CD8-positive, alpha-beta memory T cell (primary cell): Measurements from ENCODE around the gene DIMT1. TPM values are rescaled to one million over a fixed set of nuclear protein-coding genes. Genes with fewer than 3 reads are reported as not detected.

Source experiments
- CTCF ChIA-PET: fragments of 350-600 bp; sonication (Branson Sonifier 250); formaldehyde crosslinking; loops from one replicate; lab custom pipeline; 2021; ENCODE audit warnings: antibody characterized with exemption; lab: Charles Lee
- POLR2A ChIA-PET: fragments of 350-600 bp; sonication (Branson Sonifier 250); formaldehyde crosslinking; loops from one replicate; lab custom pipeline; 2021; ENCODE audit warnings: antibody characterized with exemption; lab: Charles Lee
- DNase-seq, 5 donors: peaks; one replicate each; pipeline versions ENCODE4 v3.0.0 to v3.0.0-alpha.2; 2020 to 2022; ENCODE audit warnings: mixed read lengths in 1 of 5
- H3K27ac ChIP-seq: one replicate; pipeline ENCODE4 v1.7.0; 2013; ENCODE audit warnings: low read depth, mild to moderate bottlenecking, low read length, moderate library complexity
- H3K27me3 ChIP-seq: 2 replicates; pipeline ENCODE4 v1.7.0; 2013; ENCODE audit warnings: low read length, mild to moderate bottlenecking; ENCODE audit not compliant: insufficient read depth, poor library complexity, severe bottlenecking
- H3K36me3 ChIP-seq: 2 replicates; pipeline ENCODE4 v1.7.0; 2013; ENCODE audit warnings: mild to moderate bottlenecking, low read length, moderate library complexity; ENCODE audit not compliant: insufficient read depth
- H3K4me1 ChIP-seq: 2 replicates; pipeline ENCODE4 v1.7.0; 2013; ENCODE audit warnings: mild to moderate bottlenecking, low read length, moderate library complexity; ENCODE audit not compliant: insufficient read depth
- H3K4me3 ChIP-seq: 2 replicates; pipeline ENCODE4 v1.7.0; 2013; ENCODE audit warnings: mild to moderate bottlenecking, low read length
- H3K9me3 ChIP-seq: 2 replicates; pipeline ENCODE4 v1.7.0; 2013; ENCODE audit warnings: mild to moderate bottlenecking, low read length
- H3K27ac Mint-ChIP-seq, 8 donors: one replicate each; pipeline ENCODE4 v1.8.0; 2020 to 2021; ENCODE audit warnings: mixed read lengths in 8 of 8, mild to moderate bottlenecking in 6 of 8, inconsistent platforms in 3 of 8, moderate library complexity in 3 of 8
- H3K27me3 Mint-ChIP-seq, 2 donors: one replicate each; pipeline ENCODE4 v1.8.0; 2020 to 2021; ENCODE audit warnings: mixed read lengths in 2 of 2, mild to moderate bottlenecking in 1 of 2, moderate library complexity in 1 of 2
- H3K36me3 Mint-ChIP-seq, 3 donors: one replicate each; pipeline ENCODE4 v1.8.0; 2020 to 2021; ENCODE audit warnings: mixed read lengths in 3 of 3, inconsistent platforms in 1 of 3, mild to moderate bottlenecking in 1 of 3
- H3K4me1 Mint-ChIP-seq, 3 donors: one replicate each; pipeline ENCODE4 v1.8.0; 2020 to 2021; ENCODE audit warnings: mixed read lengths in 3 of 3, inconsistent platforms in 1 of 3, mild to moderate bottlenecking in 1 of 3
- H3K4me3 Mint-ChIP-seq, 7 donors: one replicate each; pipeline ENCODE4 v1.8.0; 2020 to 2021; ENCODE audit warnings: mixed read lengths in 7 of 7, mild to moderate bottlenecking in 6 of 7, moderate library complexity in 4 of 7, inconsistent platforms in 2 of 7
- H3K9me3 Mint-ChIP-seq, 5 donors: one replicate each; pipeline ENCODE4 v1.8.0; 2020 to 2022; ENCODE audit warnings: mixed read lengths in 5 of 5, mild to moderate bottlenecking in 3 of 5, moderate library complexity in 2 of 5, inconsistent platforms in 1 of 5
- polyA plus RNA-seq: library from polyadenylated mRNA; unstranded; fragments of 300-500 nt; fragmentation: Illumina TruSeq; gene quantifications from one replicate; pipeline ENCODE4 v1.2.3, GENCODE V29; 2021
- total RNA-seq, 2 experiments: library from RNA; stranded (reverse); gene quantifications; one replicate each; pipeline ENCODE4 v1.2.3, GENCODE V29; 2021

The DIMT1 gene
- total and polyA plus RNA-seq, 3 experiments from 2014 or later, result 38.4 to 58.9 (median 54.4) TPM

DNA sequence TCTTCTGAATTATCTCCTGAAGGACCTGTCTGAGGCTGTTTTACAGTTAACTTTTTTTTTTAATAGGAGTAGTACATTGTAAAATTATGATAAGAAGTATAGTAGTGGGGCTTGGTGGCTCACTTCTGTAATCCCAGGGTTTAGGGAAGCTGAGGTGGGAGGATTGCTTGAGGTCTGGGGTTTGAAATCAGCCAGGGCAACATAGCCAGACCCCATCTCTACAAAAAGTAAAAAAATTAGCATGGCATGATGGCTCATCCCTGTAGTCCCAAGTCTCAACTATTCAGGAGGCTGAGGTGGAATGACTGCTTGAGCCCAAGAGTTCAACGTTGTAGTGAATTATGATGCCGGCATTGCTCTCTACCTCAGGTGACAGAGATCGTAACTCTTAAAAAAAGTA is 15.9 kb upstream of the DIMT1 start:
- Mint-ChIP-seq H3K4me1 (peaks cover 15 to 38% (median 24%) of the 10 kb centered on the region in 3 donors), H3K27me3 (no peaks in the 10 kb centered on the region), H3K9me3 (no peaks in the 10 kb centered on the region), H3K36me3 (peaks cover 0 to 21% (median 9%) of the 10 kb centered on the region in 3 donors), H3K27ac (no peak overlapping the region), H3K4me3 (no peak overlapping the region)
- Histone ChIP-seq H3K4me1 (peaks cover 5% of the 10 kb centered on the region), H3K27me3 (no peaks in the 10 kb centered on the region), H3K4me3 (no peak overlapping the region), H3K9me3 (no peaks in the 10 kb centered on the region), H3K36me3 (no peaks in the 10 kb centered on the region), H3K27ac (no peak overlapping the region)
- POLR2A ChIA-PET, result no interaction called here
- CTCF ChIA-PET, result interaction anchor here (0.6 to 1.2 kb wide), 2 partner anchors 61 to 86 kb away, joined by 3 read pairs; no protein-coding TSS in a partner anchor
- DNase-seq, result no peak

DNA sequence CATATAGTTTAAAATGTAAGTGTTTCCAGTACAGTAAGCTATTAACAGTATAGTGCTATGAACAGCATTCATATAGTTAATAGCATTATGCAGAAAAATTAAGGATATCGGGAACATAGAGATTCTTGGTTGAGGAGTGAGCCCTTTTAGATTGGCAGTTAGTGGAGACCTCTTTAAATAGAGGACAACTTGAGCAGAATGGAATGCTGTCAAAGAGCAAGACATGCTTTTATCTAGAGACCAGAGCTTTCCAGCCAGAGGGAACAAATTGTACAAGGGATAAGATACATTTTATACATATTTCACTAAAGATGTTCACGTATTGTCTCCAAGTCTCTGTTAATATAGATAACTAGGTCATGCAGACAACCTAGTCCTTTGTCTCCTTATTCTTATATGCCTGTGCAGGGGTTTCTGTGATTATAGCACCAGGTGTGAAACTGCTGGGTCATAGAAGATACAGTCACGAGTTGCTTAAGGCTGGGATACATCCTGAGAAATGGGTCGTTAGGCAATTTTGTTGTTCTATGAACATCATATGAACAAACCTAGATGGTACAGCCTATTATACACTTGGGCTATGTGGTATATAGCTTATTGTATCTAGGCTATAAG is 14.9 kb upstream of the DIMT1 start:
- ChIA-PET CTCF (no interaction called here), POLR2A (no interaction called here)
- peaks cover 17 to 44% (median 34%) of the 10 kb centered on the region in 3 donors for H3K4me1 Mint-ChIP-seq
- Histone ChIP-seq H3K4me3 (no peak overlapping the region), H3K27me3 (no peaks in the 10 kb centered on the region), H3K27ac (no peak overlapping the region), H3K9me3 (no peaks in the 10 kb centered on the region), H3K4me1 (peaks cover 9% of the 10 kb centered on the region), H3K36me3 (no peaks in the 10 kb centered on the region)
- peaks cover 0 to 21% (median 9%) of the 10 kb centered on the region in 3 donors for H3K36me3 Mint-ChIP-seq
- no peaks in the 10 kb centered on the region for H3K9me3 Mint-ChIP-seq
- no peaks in the 10 kb centered on the region for H3K27me3 Mint-ChIP-seq
- H3K4me3 Mint-ChIP-seq, result no peak overlapping the region
- no peak overlapping the region for H3K27ac Mint-ChIP-seq
- no peak for DNase-seq

DNA sequence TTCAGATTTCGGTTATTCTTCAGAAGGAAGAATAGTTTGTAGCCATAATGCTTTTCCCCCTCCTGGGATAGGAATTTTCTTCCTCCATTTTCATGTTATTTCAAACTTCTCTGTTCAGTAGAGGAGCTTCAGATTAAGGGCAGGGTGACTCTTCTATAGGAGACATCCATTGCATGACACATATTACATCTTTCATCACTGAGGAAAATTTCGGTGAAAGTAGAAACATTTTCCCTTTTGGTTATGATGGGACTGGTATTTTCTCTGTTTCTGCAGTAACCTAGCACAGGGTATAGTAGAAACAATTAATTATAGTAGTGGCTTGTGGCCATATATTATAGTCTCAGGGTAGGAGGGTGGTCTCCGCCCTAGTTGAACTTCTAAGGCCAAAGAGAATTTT is 10.0 kb upstream of the DIMT1 start:
- Mint-ChIP-seq H3K4me3 (peak overlapping the region; percentile 85 to 95 (median 90)), H3K36me3 (peaks cover 0 to 20% (median 5%) of the 10 kb centered on the region in 3 donors), H3K27ac (peak overlapping the region in 7 of 8 donors; percentile 85 to 96 (median 91)), H3K27me3 (no peaks in the 10 kb centered on the region), H3K9me3 (no peaks in the 10 kb centered on the region), H3K4me1 (peaks cover 20 to 38% (median 30%) of the 10 kb centered on the region in 3 donors)
- peak overlapping the region; percentile 77 for H3K27ac ChIP-seq
- DNase-seq, result no peak
- POLR2A ChIA-PET, result interaction anchor here (3.7 kb wide), 1 partner anchor 10 kb away, joined by 38 read pairs; the partner anchor contains the start of gene DIMT1
- no peaks in the 10 kb centered on the region for H3K27me3 ChIP-seq
- peaks cover 15% of the 10 kb centered on the region for H3K4me1 ChIP-seq
- H3K9me3 ChIP-seq, result no peaks in the 10 kb centered on the region
- peak overlapping the region; percentile 84 for H3K4me3 ChIP-seq
- CTCF ChIA-PET, result no interaction called here
- H3K36me3 ChIP-seq, result no peaks in the 10 kb centered on the region

DNA sequence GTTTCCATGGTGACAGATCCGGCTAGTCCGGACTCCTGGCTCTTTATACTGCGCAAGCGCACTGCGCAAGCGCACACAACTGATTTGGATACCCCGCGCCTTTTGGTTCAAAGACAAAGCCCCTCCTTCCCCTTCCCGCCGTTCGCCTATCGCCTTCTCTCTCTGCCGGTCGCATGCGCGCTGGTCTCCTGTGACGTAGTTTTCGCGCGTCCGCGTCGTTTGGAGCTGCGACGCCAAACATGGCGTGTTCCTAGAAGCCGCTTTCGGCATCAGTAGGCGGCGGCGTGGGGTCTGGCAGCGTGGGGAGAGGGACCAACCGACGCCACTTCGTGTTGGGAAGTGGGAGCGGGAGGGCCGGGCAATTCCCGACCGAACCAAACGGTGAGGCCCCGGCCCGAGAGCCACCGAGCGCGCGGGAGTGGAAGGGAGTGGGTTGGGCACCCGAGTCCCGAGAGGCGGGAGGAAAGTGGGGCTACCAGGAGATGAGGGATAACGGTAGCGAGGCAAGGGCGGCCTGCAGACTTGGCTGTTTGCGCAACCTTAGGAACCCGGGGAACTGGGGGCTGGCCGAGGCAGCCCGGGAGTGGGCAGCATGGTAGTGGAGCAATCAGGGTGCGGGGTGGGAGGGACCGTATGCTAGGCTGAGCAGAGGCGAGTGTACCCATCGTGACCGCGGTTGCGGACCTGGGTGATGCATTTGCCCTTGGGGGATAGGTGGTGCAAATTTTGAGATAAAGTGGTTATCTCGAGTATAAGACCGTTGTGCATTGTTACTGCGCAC is 9.0 kb upstream of the DIMT1 start, which contains the start of gene IPO11:
Gene IPO11, plus strand, starts transcription at position 215 of the 781 bp plus-strand sequence. CDS start 24,517 bp downstream, outside the sequence.
- no peaks in the 10 kb centered on the region for H3K9me3 Mint-ChIP-seq
- no peaks in the 10 kb centered on the region for H3K27me3 Mint-ChIP-seq
- POLR2A ChIA-PET, result interaction anchor here (0.6 to 3.7 kb wide), 3 partner anchors 10 to 93 kb away, joined by 3 to 38 read pairs (median 3); partner anchors contain the start of gene DIMT1
- no peaks in the 10 kb centered on the region for H3K9me3 ChIP-seq
- H3K36me3 Mint-ChIP-seq, result peaks cover 0 to 12% (median 4%) of the 10 kb centered on the region in 3 donors
- H3K27me3 ChIP-seq, result no peaks in the 10 kb centered on the region
- peak within 1 kb of the TSS; percentile 85 to 96 (median 91) for H3K27ac Mint-ChIP-seq
- peak within 1 kb of the TSS; percentile 85 to 95 (median 90) for H3K4me3 Mint-ChIP-seq
- no peaks in the 10 kb centered on the region for H3K36me3 ChIP-seq
- peak within 1 kb of the TSS; percentile 84 for H3K4me3 ChIP-seq
- CTCF ChIA-PET, result interaction anchor here (1.9 kb wide), 1 partner anchor 9 kb away, joined by 8 read pairs; the partner anchor contains the start of gene DIMT1
- peaks cover 15% of the 10 kb centered on the region for H3K4me1 ChIP-seq
- peaks cover 20 to 38% (median 30%) of the 10 kb centered on the region in 3 donors for H3K4me1 Mint-ChIP-seq
- peak within 1 kb of the TSS; percentile 77 for H3K27ac ChIP-seq
- peak; percentile 96 to 99 (median 98) for DNase-seq

DNA sequence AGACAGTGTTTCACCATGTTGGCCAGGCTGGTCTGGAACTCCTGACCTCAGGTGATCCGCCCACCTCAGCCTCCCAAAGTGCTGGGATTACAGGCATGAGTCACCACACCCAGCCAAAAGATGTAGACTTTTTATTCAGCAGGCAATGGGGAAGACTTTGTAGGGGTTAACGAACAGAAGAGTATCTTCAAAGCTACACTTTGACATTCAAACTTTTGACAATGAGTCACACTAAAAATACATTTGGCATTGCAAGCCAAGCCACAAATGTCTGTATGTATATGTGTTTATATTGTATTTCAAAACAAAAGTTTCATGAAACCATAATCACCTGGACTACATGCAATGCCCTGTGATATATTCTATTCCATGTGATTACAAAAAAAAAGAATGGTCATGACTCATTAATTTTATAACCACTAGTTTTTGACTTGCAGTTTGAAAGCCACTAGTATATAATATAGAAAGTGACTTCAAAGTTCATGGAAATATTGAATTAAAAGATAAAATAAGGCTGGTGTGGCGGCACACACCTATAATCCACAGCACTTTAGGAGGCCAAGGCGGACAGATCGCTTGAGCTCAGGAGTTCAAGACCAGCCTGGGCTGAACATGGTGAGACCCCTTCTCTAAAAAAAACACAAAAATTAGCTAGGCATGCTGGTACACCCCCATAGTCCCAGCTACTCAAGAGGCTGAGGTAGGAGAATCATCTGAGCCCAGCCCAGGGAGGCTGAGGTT is 8.3 kb downstream of the DIMT1 start:
- Histone ChIP-seq H3K4me3 (no peak overlapping the region), H3K9me3 (no peaks in the 10 kb centered on the region), H3K4me1 (peaks cover 5% of the 10 kb centered on the region), H3K27me3 (no peaks in the 10 kb centered on the region), H3K36me3 (peaks cover 36% of the 10 kb centered on the region), H3K27ac (no peak overlapping the region)
- Mint-ChIP-seq H3K4me3 (no peak overlapping the region), H3K27me3 (peaks cover 0 to 1% of the 10 kb centered on the region in 2 donors), H3K27ac (peak overlapping the region in 1 of 8 donors; percentile 38), H3K9me3 (no peaks in the 10 kb centered on the region), H3K4me1 (peaks cover 16 to 44% (median 23%) of the 10 kb centered on the region in 3 donors), H3K36me3 (peaks cover 0 to 80% (median 3%) of the 10 kb centered on the region in 3 donors)
- ChIA-PET POLR2A (no interaction called here), CTCF (interaction anchor here (1.0 to 1.6 kb wide), 2 partner anchors 8 to 9 kb away, joined by 3 to 5 read pairs; partner anchors contain the start of gene DIMT1)
- no peak for DNase-seq

DNA sequence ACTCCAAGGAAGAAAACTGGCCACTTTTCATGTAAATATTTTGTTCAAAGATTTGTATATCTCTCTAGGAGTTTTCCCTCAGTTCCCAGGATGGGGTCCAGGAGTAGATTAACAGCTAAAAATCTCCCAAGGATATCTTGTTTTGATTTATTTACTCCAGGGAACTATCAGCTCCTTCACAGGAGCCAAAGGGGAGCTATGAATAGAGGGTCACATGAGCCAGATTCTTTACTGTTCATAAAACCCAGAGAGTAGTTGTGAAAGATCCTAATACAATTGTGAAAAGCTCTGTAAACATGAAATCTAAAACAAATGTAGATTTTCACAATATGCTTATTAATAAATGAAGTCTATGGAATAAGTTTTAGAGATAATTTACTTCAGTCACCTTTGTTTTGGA is 16.9 kb downstream of the DIMT1 start:
- ChIA-PET CTCF (interaction anchor here (1.0 kb wide), 1 partner anchor 8 kb away, joined by 3 read pairs; no protein-coding TSS in a partner anchor), POLR2A (interaction anchor here (1.0 kb wide), 1 partner anchor 17 kb away, joined by 3 read pairs; the partner anchor contains the start of gene DIMT1)
- H3K36me3 ChIP-seq, result peaks cover 47% of the 10 kb centered on the region
- peaks cover 0 to 16% (median 0%) of the 10 kb centered on the region in 3 donors for H3K4me1 Mint-ChIP-seq
- peak overlapping the region in 5 of 8 donors; percentile 30 to 81 (median 45) for H3K27ac Mint-ChIP-seq
- H3K27me3 ChIP-seq, result no peaks in the 10 kb centered on the region
- H3K36me3 Mint-ChIP-seq, result peaks cover 0 to 79% (median 10%) of the 10 kb centered on the region in 3 donors
- H3K4me3 ChIP-seq, result no peak overlapping the region
- H3K9me3 Mint-ChIP-seq, result no peaks in the 10 kb centered on the region
- DNase-seq, result no peak
- H3K27ac ChIP-seq, result no peak overlapping the region
- no peaks in the 10 kb centered on the region for H3K4me1 ChIP-seq
- no peak overlapping the region for H3K4me3 Mint-ChIP-seq
- no peaks in the 10 kb centered on the region for H3K9me3 ChIP-seq
- H3K27me3 Mint-ChIP-seq, result no peaks in the 10 kb centered on the region

DNA sequence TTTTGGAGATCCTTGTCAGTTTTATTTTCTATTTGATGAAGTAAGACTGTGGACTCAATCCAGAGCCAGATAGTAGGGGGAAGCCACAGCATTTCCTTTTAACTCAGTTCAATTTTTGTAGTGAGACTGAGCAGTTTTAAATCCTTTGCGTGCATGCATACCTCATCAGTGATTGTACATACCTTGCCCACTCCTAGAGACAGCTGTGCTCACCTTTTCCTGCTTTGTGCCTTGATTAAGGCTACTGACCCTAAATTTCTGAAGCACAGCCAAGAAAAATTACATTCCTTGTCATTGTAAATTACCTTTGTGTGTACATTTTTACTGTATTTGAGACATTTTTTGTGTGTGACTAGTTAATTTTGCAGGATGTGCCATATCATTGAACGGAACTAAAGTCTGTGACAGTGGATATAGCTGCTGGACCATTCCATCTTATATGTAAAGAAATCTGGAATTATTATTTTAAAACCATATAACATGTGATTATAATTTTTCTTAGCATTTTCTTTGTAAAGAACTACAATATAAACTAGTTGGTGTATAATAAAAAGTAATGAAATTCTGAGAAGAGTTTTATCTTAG is 17.8 kb downstream of the DIMT1 start:
- Mint-ChIP-seq H3K27ac (peak overlapping the region in 5 of 8 donors; percentile 21 to 54 (median 43)), H3K27me3 (no peaks in the 10 kb centered on the region), H3K9me3 (no peaks in the 10 kb centered on the region), H3K4me1 (peaks cover 0 to 11% (median 4%) of the 10 kb centered on the region in 3 donors), H3K4me3 (no peak overlapping the region), H3K36me3 (peaks cover 0 to 83% (median 13%) of the 10 kb centered on the region in 3 donors)
- H3K36me3 ChIP-seq, result peaks cover 55% of the 10 kb centered on the region
- POLR2A ChIA-PET, result no interaction called here
- H3K27ac ChIP-seq, result no peak overlapping the region
- no peak for DNase-seq
- no peaks in the 10 kb centered on the region for H3K27me3 ChIP-seq
- H3K4me3 ChIP-seq, result no peak overlapping the region
- H3K9me3 ChIP-seq, result no peaks in the 10 kb centered on the region
- H3K4me1 ChIP-seq, result no peaks in the 10 kb centered on the region
- CTCF ChIA-PET, result no interaction called here
